ENCODE results near the gene PHF13.
"Not testable (repeated sequence)": the region's sequence is repeated elsewhere in the genome, so short reads cannot be mapped to it uniquely, and the experiment has no call there.

Gene PHF13

GRCh38 chr1:6599991-6600390 is 13.5 kb upstream of the PHF13 start:
- not testable (repeated sequence) for DNase-seq (ENCODE audit: low read depth)
- H3K4me3 ChIP-seq (ENCODE audit: low read depth, low read length) = peak overlapping the region; percentile 97

GRCh38 chr1:6600410-6601048 is 13.0 kb upstream of the PHF13 start:
- DNase-seq (ENCODE audit: low read depth) = no peak
- peak overlapping the region; percentile 97 for H3K4me3 ChIP-seq (ENCODE audit: low read depth, low read length)

GRCh38 chr1:6601049-6601922 is 12.2 kb upstream of the PHF13 start:
- DNase-seq (ENCODE audit: low read depth) = peak; percentile 77

GRCh38 chr1:6601923-6602668 is 11.4 kb upstream of the PHF13 start:
- no peak for DNase-seq (ENCODE audit: low read depth)
- peak overlapping the region; percentile 97 for H3K4me3 ChIP-seq (ENCODE audit: low read depth, low read length)

More at GRCh38 chr1:6601049-6601922, 12.2 kb upstream of the PHF13 start:
- H3K4me3 ChIP-seq (ENCODE audit: low read depth, low read length) = peak overlapping the region; percentile 97

- H3K4me3 ChIP-seq (ENCODE audit: low read depth, low read length) = peak within 1 kb of the TSS; percentile 97
- peak; percentile 67 for DNase-seq (ENCODE audit: low read depth)
Observed at GRCh38 chr1:6602669-6603237, 10.8 kb upstream of the PHF13 start, which contains the start of gene KLHL21. TSS of gene KLHL21 (minus strand) at chr1:6602869. CDS start at chr1:6602817, 52 bp downstream.

GRCh38 chr1:6603238-6603914 is 10.2 kb upstream of the PHF13 start:
- H3K4me3 ChIP-seq (ENCODE audit: low read depth, low read length) = peak overlapping the region; percentile 97
- DNase-seq (ENCODE audit: low read depth) = peak; percentile 70

- H3K4me3 ChIP-seq (ENCODE audit: low read depth, low read length) = peak overlapping the region; percentile 97
Observed at GRCh38 chr1:6603915-6604558, 9.5 kb upstream of the PHF13 start.

GRCh38 chr1:6612641-6613360 is 730 bp upstream of the PHF13 start:
- H3K4me3 ChIP-seq (ENCODE audit: low read depth, low read length) = peak overlapping the region; percentile 83
- DNase-seq (ENCODE audit: low read depth) = no peak

More at GRCh38 chr1:6603915-6604558, 9.5 kb upstream of the PHF13 start:
- DNase-seq (ENCODE audit: low read depth) = peak; percentile 86

- peak overlapping the region; percentile 73 for H3K4me3 ChIP-seq (ENCODE audit: low read depth, low read length)
- DNase-seq (ENCODE audit: low read depth) = no peak
Observed at GRCh38 chr1:6614019-6614928, 743 bp downstream of the PHF13 start.

- DNase-seq (ENCODE audit: low read depth) = no peak
- peak overlapping the region; percentile 73 for H3K4me3 ChIP-seq (ENCODE audit: low read depth, low read length)
Observed at GRCh38 chr1:6614929-6615785, 1.6 kb downstream of the PHF13 start.

- DNase-seq (ENCODE audit: low read depth) = no peak
- H3K4me3 ChIP-seq (ENCODE audit: low read depth, low read length) = no peak overlapping the region
Observed at GRCh38 chr1:6619045-6619444, 5.5 kb downstream of the PHF13 start.

GRCh38 chr1:6621429-6622391 is 8.2 kb downstream of the PHF13 start:
- DNase-seq (ENCODE audit: low read depth) = no peak
- no peak overlapping the region for H3K4me3 ChIP-seq (ENCODE audit: low read depth, low read length)

GRCh38 chr1:6622396-6623152 is 9.0 kb downstream of the PHF13 start:
- H3K4me3 ChIP-seq (ENCODE audit: low read depth, low read length) = no peak overlapping the region
- no peak for DNase-seq (ENCODE audit: low read depth)

GRCh38 chr1:6623269-6623965 is 9.9 kb downstream of the PHF13 start:
- H3K4me3 ChIP-seq (ENCODE audit: low read depth, low read length) = no peak overlapping the region
- DNase-seq (ENCODE audit: low read depth) = no peak
